Left lung (tissue), 10 donors: ENCODE results near the gene NFAT5. TPM values are rescaled to one million over a fixed set of nuclear protein-coding genes. Genes with fewer than 3 reads are reported as not detected.
A peak's percentile ranks its signal among the peaks of the same experiment; 100 is the strongest.
"Not testable (repeated sequence)": the region's sequence is repeated elsewhere in the genome, so short reads cannot be mapped to it uniquely, and the experiment has no call there.

Experiments
- ATAC-seq: fragments of 200-7000 bp; cut with Tn5 transposase; one replicate; pipeline ENCODE4 v1.9.1; 2020; ENCODE audit warnings: moderate library complexity
- DNase-seq, 4 donors: peaks; one replicate each; pipeline ENCODE4 v3.0.0-alpha.2; 2013 to 2020
- H3K27ac ChIP-seq, 2 donors: fragments of 200-600 bp; sonication (generic) in 1 of 2; one replicate each; pipeline versions ENCODE4 v1.5.0 to v1.8.0; 2020 to 2021
- H3K27me3 ChIP-seq, 2 donors: fragments of 200-600 bp; sonication (generic) in 1 of 2; one replicate each; pipeline versions ENCODE4 v1.5.0 to v1.8.0; 2020 to 2021
- H3K36me3 ChIP-seq, 2 donors: fragments of 200-600 bp; sonication (generic) in 1 of 2; one replicate each; pipeline versions ENCODE4 v1.5.0 to v1.8.0; 2020 to 2021
- H3K4me1 ChIP-seq, 2 donors: fragments of 200-600 bp; one replicate each; pipeline ENCODE4 v1.8.0; 2021
- H3K4me3 ChIP-seq, 2 donors: fragments of 200-600 bp; sonication (generic) in 1 of 2; one replicate each; pipeline versions ENCODE4 v1.5.0 to v1.8.0; 2020 to 2021; ENCODE audit warnings: mild to moderate bottlenecking in 1 of 2
- H3K9me3 ChIP-seq, 2 donors: fragments of 200-600 bp; sonication (generic) in 1 of 2; one replicate each; pipeline versions ENCODE4 v1.5.0 to v1.8.0; 2020 to 2021
- CTCF ChIP-seq, 2 donors: fragments of 200-600 bp; sonication (generic) in 1 of 2; IDR thresholded peaks; one replicate each; pipeline versions ENCODE4 v1.5.0 to v1.8.0; 2021; ENCODE audit warnings: antibody characterized with exemption in 2 of 2
- intact Hi-C, 2 donors: fragments of 100-400 bp; cut with DNase I; formaldehyde crosslinking; loops; one replicate each; pipeline versions ENCODE4 v1.11.2 to v1.14.2; 2022
- polyA plus RNA-seq, 6 donors: library from polyadenylated mRNA; unstranded; fragments of 120-200 nt; gene quantifications; one replicate each; pipeline ENCODE4 v1.2.1, GENCODE V29; 2013; ENCODE audit not compliant: insufficient read length in 6 of 6
- total RNA-seq, 2 donors: library from RNA; stranded (reverse); fragmentation: NEBNext Ultra II Directional; extraction: Animal tissue kit (Norgen Biotek cat#: 25700); gene quantifications; one replicate each; pipeline ENCODE4 v1.2.1, GENCODE V29; 2021
- donor health status: DM: no; HTN: yes; CAD: no.
- donor health status: DM: no; HTN: no; CAD: no.

Gene NFAT5
- total and polyA plus RNA-seq, 8 donors, result 44.8 to 66.0 (median 57.9) TPM

GRCh38 chr16:69568676-69569075, 2.9 kb downstream of the NFAT5 start:
- peak overlapping the region in 1 of 2 donors; percentile 91 for H3K4me3 ChIP-seq
- no peak for TF ChIP-seq CTCF (IDR thresholded peaks at IDR 0.05)
- H3K27me3 ChIP-seq, result no peaks in the 10 kb centered on the region
- peak overlapping the region; percentile 41 to 97 for H3K27ac ChIP-seq
- DNase-seq (peak in 2 of 4 donors; percentile 36 to 49), ATAC-seq (no peak)
- peaks cover 0 to 4% of the 10 kb centered on the region in 2 donors for H3K36me3 ChIP-seq
- peaks cover 11 to 56% of the 10 kb centered on the region in 2 donors for H3K4me1 ChIP-seq
- no peaks in the 10 kb centered on the region for H3K9me3 ChIP-seq
- intact Hi-C loops, result no loop called here

GRCh38 chr16:69578771-69579170, 13.0 kb downstream of the NFAT5 start:
- H3K9me3 ChIP-seq, intact Hi-C loops, H3K36me3 ChIP-seq, H3K4me3 ChIP-seq, H3K27me3 ChIP-seq: not testable (repeated sequence)
- peak; percentile 78 for ATAC-seq
- peak in 1 of 4 donors; percentile 43 for DNase-seq
- H3K4me1 ChIP-seq, result peaks cover 4 to 38% of the 10 kb centered on the region in 2 donors
- peak overlapping the region in 1 of 2 donors; percentile 30 for H3K27ac ChIP-seq

GRCh38 chr16:69579783-69580481, 14.2 kb downstream of the NFAT5 start:
- intact Hi-C loops, result no loop called here
- Histone ChIP-seq H3K27ac (no peak overlapping the region), H3K27me3 (no peaks in the 10 kb centered on the region), H3K36me3 (no peaks in the 10 kb centered on the region), H3K4me1 (peaks cover 4 to 38% of the 10 kb centered on the region in 2 donors), H3K9me3 (no peaks in the 10 kb centered on the region), H3K4me3 (no peak overlapping the region)
- DNase-seq (peak in 1 of 4 donors; percentile 32), ATAC-seq (peak; percentile 84)
- no peak for TF ChIP-seq CTCF (IDR thresholded peaks at IDR 0.05)

GRCh38 chr16:69581297-69581696, 15.5 kb downstream of the NFAT5 start:
- intact Hi-C loops, result no loop called here
- no peak overlapping the region for H3K4me3 ChIP-seq
- ATAC-seq, result no peak

GRCh38 chr16:69584493-69584892, 18.7 kb downstream of the NFAT5 start:
- ATAC-seq, intact Hi-C loops, H3K4me3 ChIP-seq, H3K27me3 ChIP-seq, H3K9me3 ChIP-seq, DNase-seq, H3K36me3 ChIP-seq, H3K27ac ChIP-seq: not testable (repeated sequence)
- H3K4me1 ChIP-seq, result peaks cover 4 to 13% of the 10 kb centered on the region in 2 donors

More at GRCh38 chr16:69581297-69581696, 15.5 kb downstream of the NFAT5 start:
- Histone ChIP-seq H3K36me3 (no peaks in the 10 kb centered on the region), H3K27me3 (no peaks in the 10 kb centered on the region), H3K4me1 (peaks cover 9 to 36% of the 10 kb centered on the region in 2 donors), H3K9me3 (no peaks in the 10 kb centered on the region), H3K27ac (no peak overlapping the region)
- DNase-seq, result no peak
- TF ChIP-seq CTCF (IDR thresholded peaks at IDR 0.05), result no peak

GRCh38 chr16:69589434-69590269, 23.9 kb downstream of the NFAT5 start:
- H3K9me3 ChIP-seq, result no peaks in the 10 kb centered on the region
- TF ChIP-seq CTCF (IDR thresholded peaks at IDR 0.05), result no peak
- no peaks in the 10 kb centered on the region for H3K36me3 ChIP-seq
- intact Hi-C loops, result no loop called here
- no peak overlapping the region for H3K4me3 ChIP-seq
- H3K27me3 ChIP-seq, result no peaks in the 10 kb centered on the region
- no peak for ATAC-seq
- H3K4me1 ChIP-seq, result peaks cover 4 to 17% of the 10 kb centered on the region in 2 donors
- H3K27ac ChIP-seq, result no peak overlapping the region
- no peak for DNase-seq
